Measurements from ENCODE around the gene EFCAB10. TPM values are rescaled to one million over a fixed set of nuclear protein-coding genes. Genes with fewer than 3 reads are reported as not detected.
"Not testable (repeated sequence)": the region's sequence is repeated elsewhere in the genome, so short reads cannot be mapped to it uniquely, and the experiment has no call there.

Gene EFCAB10
- total RNA-seq, 4 donors from 2014 or later = not detected

DNA sequence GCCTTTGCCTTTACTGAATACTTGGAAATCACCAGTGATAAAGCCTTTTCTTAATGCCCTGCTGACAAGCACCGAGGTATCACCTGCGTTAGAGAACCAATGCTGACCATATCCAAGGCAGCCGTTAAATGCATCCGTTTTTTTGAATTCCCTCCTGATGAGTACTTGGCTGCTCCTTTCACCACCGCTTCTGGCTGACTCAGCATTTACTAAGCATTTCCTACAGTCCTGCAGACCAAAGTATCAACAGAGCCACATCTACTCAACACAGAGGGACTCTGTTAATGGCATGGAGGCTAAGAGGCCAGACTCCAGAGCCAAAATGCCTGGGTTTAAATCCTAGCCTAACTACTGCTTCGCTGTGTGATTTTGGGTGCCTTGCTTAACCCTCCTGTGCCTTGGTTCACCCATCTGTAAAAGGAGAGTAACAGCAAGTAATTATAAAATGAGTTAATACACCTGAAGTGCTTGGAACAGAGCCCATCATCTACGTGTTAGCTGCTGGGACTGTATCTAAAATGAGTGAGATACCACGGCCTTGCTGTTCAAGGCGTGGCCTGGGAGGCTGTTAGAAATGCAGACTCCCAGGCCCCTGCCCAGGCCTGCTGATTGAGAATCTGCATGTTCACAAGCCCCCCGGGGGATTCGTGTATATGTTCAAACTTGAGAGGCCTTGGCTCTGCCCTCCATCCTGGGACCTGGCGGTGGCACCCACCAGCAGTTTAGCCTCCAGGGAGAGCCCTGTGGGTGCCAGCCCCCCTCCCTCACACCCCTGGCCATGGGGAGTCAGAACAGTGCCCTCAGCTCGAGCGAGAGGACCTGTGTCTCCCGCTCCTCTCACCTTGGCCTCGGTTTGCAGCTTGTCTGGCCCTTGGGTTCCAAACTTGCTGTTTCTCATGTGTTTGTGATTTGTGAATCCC is 30.8 kb upstream of the EFCAB10 start:
- ATAC-seq (ENCODE audit: low FRiP score) (no peak), DNase-seq (ENCODE audit: low spot score) (no peak)
- TF ChIP-seq, protein P1, sequence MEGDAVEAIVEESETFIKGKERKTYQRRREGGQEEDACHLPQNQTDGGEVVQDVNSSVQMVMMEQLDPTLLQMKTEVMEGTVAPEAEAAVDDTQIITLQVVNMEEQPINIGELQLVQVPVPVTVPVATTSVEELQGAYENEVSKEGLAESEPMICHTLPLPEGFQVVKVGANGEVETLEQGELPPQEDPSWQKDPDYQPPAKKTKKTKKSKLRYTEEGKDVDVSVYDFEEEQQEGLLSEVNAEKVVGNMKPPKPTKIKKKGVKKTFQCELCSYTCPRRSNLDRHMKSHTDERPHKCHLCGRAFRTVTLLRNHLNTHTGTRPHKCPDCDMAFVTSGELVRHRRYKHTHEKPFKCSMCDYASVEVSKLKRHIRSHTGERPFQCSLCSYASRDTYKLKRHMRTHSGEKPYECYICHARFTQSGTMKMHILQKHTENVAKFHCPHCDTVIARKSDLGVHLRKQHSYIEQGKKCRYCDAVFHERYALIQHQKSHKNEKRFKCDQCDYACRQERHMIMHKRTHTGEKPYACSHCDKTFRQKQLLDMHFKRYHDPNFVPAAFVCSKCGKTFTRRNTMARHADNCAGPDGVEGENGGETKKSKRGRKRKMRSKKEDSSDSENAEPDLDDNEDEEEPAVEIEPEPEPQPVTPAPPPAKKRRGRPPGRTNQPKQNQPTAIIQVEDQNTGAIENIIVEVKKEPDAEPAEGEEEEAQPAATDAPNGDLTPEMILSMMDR (IDR thresholded peaks at IDR 0.05) = no peak

DNA sequence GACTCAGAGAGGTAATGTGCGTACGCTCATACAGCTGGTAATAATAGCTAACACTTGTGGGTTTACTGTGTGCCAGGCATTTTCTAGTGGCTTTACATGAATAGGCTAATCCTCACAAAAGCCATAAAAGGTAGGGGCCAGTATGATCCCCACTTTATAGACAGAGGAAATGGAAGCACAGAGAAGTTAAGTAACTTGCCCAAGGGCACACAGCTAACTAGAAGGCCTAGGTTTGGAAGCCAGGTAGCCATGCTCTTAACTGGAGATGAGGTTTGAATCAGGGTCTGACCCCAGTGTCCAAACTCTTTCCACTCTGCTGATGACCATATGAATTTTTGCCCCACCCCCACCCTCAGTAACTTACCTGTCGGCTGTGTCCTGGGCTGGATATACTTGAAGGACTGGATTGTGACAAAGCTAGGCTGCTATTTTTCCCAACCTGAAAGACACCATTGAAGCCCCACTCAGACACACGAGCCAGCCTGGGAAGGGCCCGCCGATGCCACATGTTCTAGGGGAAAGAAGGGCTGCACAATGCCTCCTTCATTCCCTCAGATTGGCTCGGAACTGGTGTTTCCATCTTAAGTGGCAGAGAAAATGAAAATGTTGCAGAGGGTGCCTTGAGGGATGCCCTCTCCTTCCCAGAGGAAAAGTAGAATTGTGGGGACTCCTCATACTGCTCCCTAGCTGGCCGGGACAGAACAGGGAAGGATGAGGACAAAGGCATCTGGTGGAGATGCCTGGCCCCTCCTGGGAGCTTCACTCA is 29.1 kb upstream of the EFCAB10 start:
- DNase-seq (ENCODE audit: low spot score) (no peak), ATAC-seq (ENCODE audit: low FRiP score) (no peak)
- TF ChIP-seq, protein P1 (IDR thresholded peaks at IDR 0.05) = no peak

DNA sequence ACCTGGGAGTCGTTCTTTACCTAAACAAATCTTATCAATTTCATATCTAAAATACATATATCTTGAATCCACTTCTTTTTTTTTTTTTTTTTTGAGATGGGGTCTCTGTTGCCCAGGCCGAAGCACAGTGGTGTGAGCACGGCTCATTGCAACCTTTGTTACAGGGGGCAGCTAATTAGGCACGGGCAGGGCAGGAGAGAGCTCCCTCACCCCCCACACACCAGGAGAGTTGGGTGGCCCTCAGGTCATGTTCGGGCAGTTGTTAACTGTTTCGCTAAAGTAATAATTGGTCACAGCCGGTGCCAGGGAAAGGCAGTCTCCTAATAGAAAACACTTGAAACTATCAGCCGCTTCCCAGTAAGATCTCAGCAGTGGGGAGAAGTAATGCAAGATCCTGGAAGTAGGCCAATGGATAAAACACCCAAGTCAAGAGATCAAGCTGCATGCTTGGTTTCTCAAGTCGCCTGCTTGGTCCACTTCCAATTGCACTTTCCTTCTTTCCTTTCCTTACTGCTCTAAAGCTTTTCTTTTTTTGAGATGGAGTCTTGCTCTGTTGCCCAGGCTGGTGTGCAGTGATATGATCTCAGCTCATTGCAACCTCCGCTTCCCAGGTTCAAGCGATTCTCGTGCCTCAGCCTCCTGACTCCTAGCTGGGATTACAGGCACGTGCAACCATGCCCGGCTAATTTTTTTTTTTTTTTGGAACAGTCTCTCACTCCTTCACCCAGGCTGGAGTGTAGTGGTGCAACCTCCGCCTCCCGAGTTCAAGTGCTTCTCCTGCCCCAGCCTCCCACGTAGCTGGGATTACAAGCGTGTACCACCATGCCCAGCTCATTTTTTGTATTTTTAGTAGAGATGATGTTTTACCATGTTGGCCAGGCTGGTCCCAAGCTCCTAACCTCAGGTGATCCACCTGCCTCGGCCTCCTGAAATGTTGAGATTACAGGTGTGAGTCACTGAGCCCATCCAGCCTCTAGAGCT is 21.3 kb upstream of the EFCAB10 start:
- ATAC-seq (ENCODE audit: low FRiP score) = no peak
- DNase-seq (ENCODE audit: low spot score) = no peak
- TF ChIP-seq, protein P1 (IDR thresholded peaks at IDR 0.05) = no peak

DNA sequence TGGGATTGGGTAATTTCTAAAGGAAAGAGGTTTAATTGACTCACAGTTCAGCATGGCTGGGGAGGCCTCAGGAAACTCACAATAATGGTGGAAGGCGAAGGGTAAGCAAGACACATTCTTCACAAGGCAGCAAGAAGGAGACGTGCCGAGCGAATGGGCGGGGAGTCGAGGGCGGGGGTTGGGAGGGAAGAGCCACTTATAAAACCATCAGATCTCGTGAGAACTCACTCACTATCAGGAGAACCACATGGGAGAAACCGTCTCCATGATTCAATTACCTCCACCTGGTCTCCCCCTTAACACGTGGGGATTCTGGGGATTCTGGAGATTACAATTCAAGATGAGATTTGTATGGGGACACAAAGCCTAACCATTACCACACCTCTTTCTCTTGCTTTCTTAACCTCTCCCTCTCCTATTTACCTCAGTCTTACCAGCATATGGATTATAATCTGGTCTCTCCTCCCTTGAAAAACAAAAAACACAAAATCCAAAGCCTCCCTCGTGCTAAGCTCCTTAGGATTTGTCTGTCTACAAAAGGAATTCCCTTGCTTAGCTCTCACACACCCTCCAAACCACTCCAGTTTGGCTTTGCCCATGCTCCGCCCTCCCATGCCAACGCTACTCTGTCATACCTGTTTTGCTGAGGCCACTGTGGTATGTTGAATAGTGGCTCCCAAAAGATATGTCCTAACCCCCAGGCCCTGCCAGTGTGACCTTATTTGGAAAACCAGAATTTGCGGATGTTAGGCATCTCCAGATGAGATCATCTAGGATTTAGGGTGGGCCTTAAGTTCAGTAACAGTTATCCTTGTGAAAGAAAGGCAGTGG is 19.6 kb upstream of the EFCAB10 start:
- no peak for DNase-seq (ENCODE audit: low spot score)
- TF ChIP-seq, protein P1 (IDR thresholded peaks at IDR 0.05) = no peak
- ATAC-seq (ENCODE audit: low FRiP score) = no peak

DNA sequence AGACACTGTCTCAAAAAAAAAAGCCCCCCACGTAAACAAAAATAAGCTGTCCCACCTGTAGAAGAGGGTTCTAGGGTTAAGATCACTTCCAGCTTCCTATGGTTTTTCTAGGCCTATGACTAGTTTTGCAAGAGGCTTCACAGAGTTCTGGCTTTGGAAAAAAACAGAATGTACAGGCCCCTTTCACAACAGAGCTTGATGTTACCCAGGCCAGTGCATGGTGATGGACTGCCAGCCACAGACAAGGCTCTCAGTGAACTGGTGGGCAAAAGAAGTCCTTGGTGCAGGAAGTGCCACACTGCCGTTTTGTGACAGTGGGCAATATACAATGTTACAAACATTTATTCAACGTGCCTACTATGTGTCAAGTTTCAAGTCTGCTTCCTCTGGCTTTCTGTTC is 18.3 kb upstream of the EFCAB10 start:
- DNase-seq (ENCODE audit: low spot score) (no peak), ATAC-seq (ENCODE audit: low FRiP score) (no peak)
- TF ChIP-seq, protein P1 (IDR thresholded peaks at IDR 0.05) = no peak

DNA sequence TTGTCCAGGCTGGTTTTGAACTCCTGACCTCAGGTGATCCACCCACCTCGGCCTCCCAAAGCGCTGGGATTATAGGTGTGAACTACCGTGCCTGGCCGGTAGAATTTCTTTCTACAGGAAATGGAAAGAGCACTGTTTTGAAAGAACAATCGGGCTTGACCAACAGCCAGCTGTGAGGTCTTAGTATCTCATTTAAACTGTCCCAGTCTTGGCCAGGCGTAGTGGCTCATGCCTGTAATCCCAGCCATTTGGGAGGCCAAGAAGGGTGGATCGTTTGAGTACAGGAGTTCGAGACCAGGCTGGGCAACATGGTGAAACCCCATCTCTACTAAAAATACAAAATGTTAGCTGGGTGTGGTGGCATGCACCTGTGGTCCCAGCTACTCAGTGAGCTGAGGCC is 17.8 kb upstream of the EFCAB10 start:
- ATAC-seq (ENCODE audit: low FRiP score) = not testable (repeated sequence)

More for the DNA sequence above, 17.8 kb upstream of the EFCAB10 start:
- not testable (repeated sequence) for DNase-seq (ENCODE audit: low spot score)
